Measurements from ENCODE around the gene SORL1.

DNA sequence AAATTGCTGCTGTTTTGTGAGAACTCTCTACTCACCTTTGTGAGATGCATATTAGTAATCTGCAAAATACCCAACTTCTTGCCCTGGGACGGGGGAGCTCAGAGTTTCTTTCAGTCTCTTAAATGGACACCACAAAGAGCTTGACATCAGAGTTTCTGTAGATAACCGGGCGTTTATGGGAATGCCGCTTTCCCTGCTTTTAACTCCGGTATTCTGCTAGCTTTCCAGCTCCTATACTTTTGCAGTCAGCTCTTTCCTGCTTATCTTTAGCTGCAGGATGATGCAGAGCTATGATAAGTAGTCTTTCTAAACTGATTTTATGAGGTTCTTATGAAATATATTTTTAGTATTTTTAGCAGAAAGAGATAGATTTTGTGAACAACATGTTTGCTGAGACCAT lies 155.2 kb downstream of the SORL1 start:
- TF ChIP-seq SP1 (IDR thresholded peaks at IDR 0.05) (no peak), SP1 (CRISPR knock-in tag; IDR thresholded peaks at IDR 0.05) (no peak), HDAC2 (CRISPR knock-in tag; IDR thresholded peaks at IDR 0.05) (no peak), HNRNPUL1 (IDR thresholded peaks at IDR 0.05; ENCODE audit: low read depth, low read length) (no peak), EZH2 (conservative IDR thresholded peaks at IDR 0.05; ENCODE audit: low read depth, low read length) (no peak)
- TF ChIP-seq, protein P1, sequence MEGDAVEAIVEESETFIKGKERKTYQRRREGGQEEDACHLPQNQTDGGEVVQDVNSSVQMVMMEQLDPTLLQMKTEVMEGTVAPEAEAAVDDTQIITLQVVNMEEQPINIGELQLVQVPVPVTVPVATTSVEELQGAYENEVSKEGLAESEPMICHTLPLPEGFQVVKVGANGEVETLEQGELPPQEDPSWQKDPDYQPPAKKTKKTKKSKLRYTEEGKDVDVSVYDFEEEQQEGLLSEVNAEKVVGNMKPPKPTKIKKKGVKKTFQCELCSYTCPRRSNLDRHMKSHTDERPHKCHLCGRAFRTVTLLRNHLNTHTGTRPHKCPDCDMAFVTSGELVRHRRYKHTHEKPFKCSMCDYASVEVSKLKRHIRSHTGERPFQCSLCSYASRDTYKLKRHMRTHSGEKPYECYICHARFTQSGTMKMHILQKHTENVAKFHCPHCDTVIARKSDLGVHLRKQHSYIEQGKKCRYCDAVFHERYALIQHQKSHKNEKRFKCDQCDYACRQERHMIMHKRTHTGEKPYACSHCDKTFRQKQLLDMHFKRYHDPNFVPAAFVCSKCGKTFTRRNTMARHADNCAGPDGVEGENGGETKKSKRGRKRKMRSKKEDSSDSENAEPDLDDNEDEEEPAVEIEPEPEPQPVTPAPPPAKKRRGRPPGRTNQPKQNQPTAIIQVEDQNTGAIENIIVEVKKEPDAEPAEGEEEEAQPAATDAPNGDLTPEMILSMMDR (CRISPR knock-in tag; IDR thresholded peaks at IDR 0.05): no peak

Measured in HepG2 (cell line).